Panc1 (cell line): ENCODE measurements around the gene FRMD5. TPM values are rescaled to one million over a fixed set of nuclear protein-coding genes. Genes with fewer than 3 reads are reported as not detected.

Source experiments
- ATAC-seq: fragments of 200-7000 bp; cut with Tn5 transposase; 2 replicates; pipeline ENCODE4 v1.9.1; 2020; ENCODE audit warnings: mild to moderate bottlenecking, moderate library complexity
- BruUV-seq: library from RNA; stranded (reverse); fragments of 400-500 nt; replicated peaks from 2 replicates; lab custom pipeline; 2021; lab: Mats Ljungman, UMichigan
- CTCF ChIA-PET: fragments of 300-600 bp; sonication (Branson Sonifier 250); formaldehyde crosslinking; loops from one replicate; lab custom pipeline; 2022; ENCODE audit warnings: antibody characterized with exemption; lab: Charles Lee
- POLR2A ChIA-PET: fragments of 300-600 bp; sonication (Branson Sonifier 250); formaldehyde crosslinking; loops from one replicate; lab custom pipeline; 2022; ENCODE audit warnings: antibody characterized with exemption; lab: Charles Lee
- DNase-seq: peaks from one replicate; pipeline ENCODE4 v3.0.0-alpha.2; 2010; ENCODE audit warnings: low read depth, low spot score
- H3K27ac ChIP-seq: 2 replicates; pipeline ENCODE4 v1.5.1; 2011; ENCODE audit warnings: mild to moderate bottlenecking, low read length, inconsistent platforms
- H3K27me3 ChIP-seq: fragments of 200-500 bp; sonication (Bioruptor generic); 2 replicates; pipeline ENCODE4 v1.6.0; 2014; ENCODE audit warnings: low read length, inconsistent platforms; ENCODE audit not compliant: control insufficient read depth, insufficient read depth
- H3K36me3 ChIP-seq: fragments of 200-500 bp; sonication (Bioruptor generic); 2 replicates; pipeline ENCODE4 v1.5.1; 2014; ENCODE audit warnings: inconsistent platforms, mild to moderate bottlenecking, low read length, moderate library complexity; ENCODE audit not compliant: control insufficient read depth, insufficient read depth
- H3K4me1 ChIP-seq: 2 replicates; pipeline ENCODE4 v1.5.1; 2011; ENCODE audit warnings: inconsistent platforms, mild to moderate bottlenecking, low read length, moderate library complexity; ENCODE audit not compliant: control insufficient read depth, insufficient read depth
- H3K4me3 ChIP-seq, 2 experiments: 2 replicates each; pipeline ENCODE4 v1.5.1; 2011 to 2012; ENCODE audit warnings: low read depth in 2 of 2, low read length in 2 of 2, mild to moderate bottlenecking in 2 of 2, inconsistent platforms in 1 of 2, moderate library complexity in 1 of 2
- H3K9me3 ChIP-seq: fragments of 200-500 bp; sonication (Bioruptor generic); 2 replicates; pipeline ENCODE4 v1.5.1; 2014; ENCODE audit warnings: low read depth, mild to moderate bottlenecking, inconsistent platforms, low read length, moderate library complexity; ENCODE audit not compliant: control insufficient read depth, insufficient read depth
- POLR2AphosphoS5 ChIP-seq: IDR thresholded peaks from 2 replicates; pipeline ENCODE4 v1.6.1; 2012; ENCODE audit warnings: mild to moderate bottlenecking, low read depth, low read length, moderate library complexity
- SIN3A ChIP-seq: IDR thresholded peaks from 2 replicates; pipeline ENCODE4 v1.6.1; 2012; ENCODE audit warnings: low read depth, mild to moderate bottlenecking, low read length, moderate library complexity, borderline replicate concordance; ENCODE audit not compliant: insufficient read depth
- TCF7L2 ChIP-seq: IDR thresholded peaks from 2 replicates; pipeline ENCODE4 v1.6.1; 2011; ENCODE audit warnings: mild to moderate bottlenecking, low read depth, low read length, inconsistent platforms
- in situ Hi-C: cut with HindIII; loops from 2 replicates; pipeline ENCODE4 v1.10.0; 2016; ENCODE audit warnings: low sequenced_read_pairs, low pct_unique_long_range_greater_than_20kb
- intact Hi-C: fragments of 100-400 bp; cut with micrococcal nuclease; formaldehyde crosslinking; loops from one replicate; pipeline ENCODE4 v1.10.0; 2022; ENCODE audit not compliant: unreplicated experiment
- total RNA-seq: library from RNA; stranded (reverse); gene quantifications from one replicate; pipeline ENCODE4 v1.2.1, GENCODE V29; 2021; ENCODE audit not compliant: unreplicated experiment
- TF ChIP-seq, protein P1 (sequence below): fragments of 450-650 bp; IDR thresholded peaks from 2 replicates; pipeline ENCODE4 v1.5.1; 2017; ENCODE audit warnings: mild to moderate bottlenecking
- TF ChIP-seq, protein P2 (sequence below), 2 experiments: IDR thresholded peaks; 2 replicates each; pipeline ENCODE4 v1.6.1; 2011 to 2012; ENCODE audit warnings: low read depth in 2 of 2, control low read depth in 1 of 2, low read length in 1 of 2, mild to moderate bottlenecking in 1 of 2, moderate library complexity in 1 of 2; ENCODE audit not compliant: insufficient read depth in 1 of 2

FRMD5 gene
- total RNA-seq, 1 experiment from 2014 or later = 18.3 TPM

DNA sequence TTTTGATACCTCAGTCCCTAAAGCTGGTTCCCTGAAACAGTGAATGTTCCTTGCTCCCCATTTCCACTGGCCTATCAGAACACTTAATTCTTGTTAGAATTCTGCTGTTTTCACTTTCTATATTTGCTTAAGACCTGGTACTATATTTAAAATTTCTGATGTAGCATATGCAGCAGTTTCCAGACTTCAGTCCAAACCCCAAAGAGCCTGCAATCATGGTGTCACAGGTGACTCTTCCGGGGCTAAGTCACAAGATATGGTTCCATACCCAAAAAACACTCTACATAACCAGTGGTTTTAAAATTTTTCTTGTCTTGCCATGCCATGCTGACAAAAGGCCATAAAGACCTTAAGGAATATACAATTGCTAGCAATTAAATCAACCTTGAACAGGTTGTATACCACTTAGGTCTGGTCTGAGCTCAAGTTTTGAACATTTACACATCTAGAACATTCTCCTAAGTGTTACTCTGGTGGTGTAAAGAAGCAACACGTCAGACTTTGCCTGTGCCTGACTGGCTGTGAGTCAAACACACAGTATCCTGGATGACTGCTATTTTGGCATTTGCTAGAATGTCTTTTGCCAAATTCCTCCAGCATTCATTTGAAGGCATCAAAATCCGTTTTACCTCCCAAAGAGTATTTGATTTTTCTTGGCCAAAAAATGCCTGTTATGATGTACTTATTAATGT lies 160.0 kb downstream of the FRMD5 start:
- Histone ChIP-seq H3K36me3 (no peaks in the 10 kb centered on the region), H3K27ac (no peak overlapping the region), H3K4me3 (no peak overlapping the region), H3K9me3 (no peaks in the 10 kb centered on the region), H3K27me3 (no peaks in the 10 kb centered on the region), H3K4me1 (peaks cover 3% of the 10 kb centered on the region)
- POLR2A ChIA-PET = no interaction called here
- no TSS peak for BruUV-seq
- ATAC-seq = peak; percentile 40; the same call in 1 of the 2 replicates
- CTCF ChIA-PET = no interaction called here
- no peak for DNase-seq
- intact Hi-C loops (no loop called here), in situ Hi-C loops (no loop called here)
- TF ChIP-seq POLR2AphosphoS5 = no peak
- TF ChIP-seq, protein P1, sequence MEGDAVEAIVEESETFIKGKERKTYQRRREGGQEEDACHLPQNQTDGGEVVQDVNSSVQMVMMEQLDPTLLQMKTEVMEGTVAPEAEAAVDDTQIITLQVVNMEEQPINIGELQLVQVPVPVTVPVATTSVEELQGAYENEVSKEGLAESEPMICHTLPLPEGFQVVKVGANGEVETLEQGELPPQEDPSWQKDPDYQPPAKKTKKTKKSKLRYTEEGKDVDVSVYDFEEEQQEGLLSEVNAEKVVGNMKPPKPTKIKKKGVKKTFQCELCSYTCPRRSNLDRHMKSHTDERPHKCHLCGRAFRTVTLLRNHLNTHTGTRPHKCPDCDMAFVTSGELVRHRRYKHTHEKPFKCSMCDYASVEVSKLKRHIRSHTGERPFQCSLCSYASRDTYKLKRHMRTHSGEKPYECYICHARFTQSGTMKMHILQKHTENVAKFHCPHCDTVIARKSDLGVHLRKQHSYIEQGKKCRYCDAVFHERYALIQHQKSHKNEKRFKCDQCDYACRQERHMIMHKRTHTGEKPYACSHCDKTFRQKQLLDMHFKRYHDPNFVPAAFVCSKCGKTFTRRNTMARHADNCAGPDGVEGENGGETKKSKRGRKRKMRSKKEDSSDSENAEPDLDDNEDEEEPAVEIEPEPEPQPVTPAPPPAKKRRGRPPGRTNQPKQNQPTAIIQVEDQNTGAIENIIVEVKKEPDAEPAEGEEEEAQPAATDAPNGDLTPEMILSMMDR = no peak

DNA sequence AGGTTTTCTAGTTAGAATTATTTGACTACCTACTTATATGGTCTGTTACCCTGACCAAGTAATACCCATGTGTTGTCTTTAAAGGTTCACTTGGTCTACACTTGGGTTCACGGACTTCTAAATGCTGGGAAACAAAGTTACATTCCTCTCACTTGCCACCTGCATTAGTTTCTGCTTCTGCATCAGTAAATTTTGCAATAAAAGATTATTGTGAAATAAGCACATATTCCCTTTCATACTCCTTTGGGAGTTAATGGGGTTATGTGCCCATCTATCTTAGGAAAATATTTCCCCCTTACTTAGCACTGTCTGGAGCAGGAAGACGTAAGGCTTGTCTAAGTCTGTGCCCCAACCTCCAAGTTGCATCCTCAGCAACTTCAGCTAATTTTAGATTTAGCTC lies 160.7 kb downstream of the FRMD5 start:
- no TSS peak for BruUV-seq
- H3K27ac ChIP-seq = no peak overlapping the region
- no peaks in the 10 kb centered on the region for H3K9me3 ChIP-seq
- H3K4me1 ChIP-seq = peaks cover 3% of the 10 kb centered on the region
- ATAC-seq (peak; percentile 26; the same call in 1 of the 2 replicates), DNase-seq (no peak)
- H3K4me3 ChIP-seq = no peak overlapping the region
- in situ Hi-C loops = no loop called here
- intact Hi-C loops = no loop called here
- H3K27me3 ChIP-seq = no peaks in the 10 kb centered on the region
- H3K36me3 ChIP-seq = no peaks in the 10 kb centered on the region
- TF ChIP-seq SIN3A (no peak), POLR2AphosphoS5 (no peak), TCF7L2 (no peak)
- TF ChIP-seq, protein P2, sequence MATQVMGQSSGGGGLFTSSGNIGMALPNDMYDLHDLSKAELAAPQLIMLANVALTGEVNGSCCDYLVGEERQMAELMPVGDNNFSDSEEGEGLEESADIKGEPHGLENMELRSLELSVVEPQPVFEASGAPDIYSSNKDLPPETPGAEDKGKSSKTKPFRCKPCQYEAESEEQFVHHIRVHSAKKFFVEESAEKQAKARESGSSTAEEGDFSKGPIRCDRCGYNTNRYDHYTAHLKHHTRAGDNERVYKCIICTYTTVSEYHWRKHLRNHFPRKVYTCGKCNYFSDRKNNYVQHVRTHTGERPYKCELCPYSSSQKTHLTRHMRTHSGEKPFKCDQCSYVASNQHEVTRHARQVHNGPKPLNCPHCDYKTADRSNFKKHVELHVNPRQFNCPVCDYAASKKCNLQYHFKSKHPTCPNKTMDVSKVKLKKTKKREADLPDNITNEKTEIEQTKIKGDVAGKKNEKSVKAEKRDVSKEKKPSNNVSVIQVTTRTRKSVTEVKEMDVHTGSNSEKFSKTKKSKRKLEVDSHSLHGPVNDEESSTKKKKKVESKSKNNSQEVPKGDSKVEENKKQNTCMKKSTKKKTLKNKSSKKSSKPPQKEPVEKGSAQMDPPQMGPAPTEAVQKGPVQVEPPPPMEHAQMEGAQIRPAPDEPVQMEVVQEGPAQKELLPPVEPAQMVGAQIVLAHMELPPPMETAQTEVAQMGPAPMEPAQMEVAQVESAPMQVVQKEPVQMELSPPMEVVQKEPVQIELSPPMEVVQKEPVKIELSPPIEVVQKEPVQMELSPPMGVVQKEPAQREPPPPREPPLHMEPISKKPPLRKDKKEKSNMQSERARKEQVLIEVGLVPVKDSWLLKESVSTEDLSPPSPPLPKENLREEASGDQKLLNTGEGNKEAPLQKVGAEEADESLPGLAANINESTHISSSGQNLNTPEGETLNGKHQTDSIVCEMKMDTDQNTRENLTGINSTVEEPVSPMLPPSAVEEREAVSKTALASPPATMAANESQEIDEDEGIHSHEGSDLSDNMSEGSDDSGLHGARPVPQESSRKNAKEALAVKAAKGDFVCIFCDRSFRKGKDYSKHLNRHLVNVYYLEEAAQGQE (IDR thresholded peaks at IDR 0.05; ENCODE audit: insufficient read depth in 1 of 2, low read depth in 2 of 2, low read length in 1 of 2) = no peak
- TF ChIP-seq, protein P1 = no peak
- ChIA-PET POLR2A (no interaction called here), CTCF (no interaction called here)
